Memory B cell (primary cell): ENCODE results near the gene LGALS13.

Source experiments
- ATAC-seq: fragments of 150-1000 bp; cut with Tn5 transposase; 2 replicates; pipeline ENCODE4 v1.10.0; 2021; ENCODE audit warnings: low read depth, mild to moderate bottlenecking, moderate library complexity
- DNase-seq, 2 donors: peaks; one replicate each; pipeline ENCODE4 v3.0.0; 2022; ENCODE audit warnings: low spot score in 2 of 2
- H3K27ac Mint-ChIP-seq: one replicate; pipeline ENCODE4 v1.8.0; 2022; ENCODE audit warnings: mild to moderate bottlenecking, moderate library complexity, mixed read lengths
- H3K27me3 Mint-ChIP-seq: one replicate; pipeline ENCODE4 v1.8.0; 2022; ENCODE audit warnings: mixed read lengths
- H3K36me3 Mint-ChIP-seq: one replicate; pipeline ENCODE4 v1.8.0; 2022; ENCODE audit warnings: mild to moderate bottlenecking, mixed read lengths
- H3K4me1 Mint-ChIP-seq: one replicate; pipeline ENCODE4 v1.8.0; 2022; ENCODE audit warnings: mixed read lengths
- H3K4me3 Mint-ChIP-seq: one replicate; pipeline ENCODE4 v1.8.0; 2022; ENCODE audit warnings: mild to moderate bottlenecking, moderate library complexity, mixed read lengths
- H3K9me3 Mint-ChIP-seq: one replicate; pipeline ENCODE4 v1.8.0; 2022; ENCODE audit warnings: mixed read lengths

Gene LGALS13

DNA sequence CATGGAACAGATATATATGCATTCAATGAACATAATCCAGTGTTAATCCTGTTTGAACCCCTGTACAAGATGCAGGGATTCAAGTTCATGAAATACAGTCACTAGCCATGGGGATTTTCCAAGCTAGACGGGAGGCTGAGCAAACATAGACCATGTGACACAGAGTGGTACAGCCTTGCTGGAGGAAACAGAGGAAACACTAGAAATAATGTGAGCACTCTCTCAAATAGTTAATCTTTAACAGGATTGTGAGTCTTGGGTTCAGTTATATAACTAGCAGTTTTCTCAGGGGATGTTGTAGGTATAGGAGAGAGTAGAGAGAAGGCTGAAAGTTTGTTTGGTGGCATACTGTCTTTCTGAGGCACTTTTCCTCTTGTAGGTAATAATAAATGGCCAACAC lies 39.4 kb downstream of the LGALS13 start:
- ATAC-seq: no peak
- Mint-ChIP-seq H3K27me3 (peaks cover 35% of the 10 kb centered on the region), H3K4me1 (no peaks in the 10 kb centered on the region), H3K4me3 (no peak overlapping the region), H3K27ac (no peak overlapping the region), H3K36me3 (no peaks in the 10 kb centered on the region), H3K9me3 (no peaks in the 10 kb centered on the region)
- DNase-seq: no peak

- no peak overlapping the region for H3K27ac Mint-ChIP-seq
- no peak overlapping the region for H3K4me3 Mint-ChIP-seq
- no peaks in the 10 kb centered on the region for H3K9me3 Mint-ChIP-seq
- H3K4me1 Mint-ChIP-seq: no peaks in the 10 kb centered on the region
- H3K27me3 Mint-ChIP-seq: peaks cover 30% of the 10 kb centered on the region
- ATAC-seq (no peak), DNase-seq (no peak)
- H3K36me3 Mint-ChIP-seq: no peaks in the 10 kb centered on the region
These were observed 41.3 kb downstream of the LGALS13 start for GRCh38 chr19:39643591-39643990.

DNA sequence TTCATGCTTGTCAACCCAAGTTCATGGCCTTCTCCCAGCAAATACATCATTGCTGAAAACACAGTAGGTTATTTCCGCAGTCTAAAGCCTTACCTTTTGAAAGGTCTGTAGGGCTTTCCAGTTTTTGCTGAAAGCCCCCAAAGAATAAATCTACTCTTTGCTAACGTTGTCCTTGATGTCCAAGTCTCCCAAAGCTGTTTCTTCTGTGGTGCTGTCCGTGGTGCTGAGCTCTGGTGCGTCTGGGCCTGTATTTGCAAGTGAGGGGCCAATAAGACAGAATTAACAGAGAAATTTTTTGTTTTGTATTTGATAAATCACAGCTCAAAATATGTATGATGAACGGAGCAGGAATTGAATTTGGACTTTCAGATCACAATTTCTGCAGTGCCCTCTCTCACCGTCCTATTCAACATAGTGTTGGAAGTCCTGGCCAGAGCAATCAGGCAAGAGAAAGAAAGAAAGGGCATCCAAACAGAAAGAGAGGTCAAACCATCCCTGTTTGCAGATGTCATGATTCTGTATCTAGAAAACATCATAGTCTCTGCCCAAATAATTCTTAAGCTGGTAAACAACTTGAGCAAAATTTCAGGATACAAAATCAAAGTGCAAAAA lies 43.6 kb downstream of the LGALS13 start:
- ATAC-seq: no peak
- peaks cover 29% of the 10 kb centered on the region for H3K27me3 Mint-ChIP-seq
- no peak overlapping the region for H3K4me3 Mint-ChIP-seq
- no peaks in the 10 kb centered on the region for H3K4me1 Mint-ChIP-seq
- H3K9me3 Mint-ChIP-seq: peaks cover 3% of the 10 kb centered on the region
- H3K27ac Mint-ChIP-seq: no peak overlapping the region
- DNase-seq: no peak
- no peaks in the 10 kb centered on the region for H3K36me3 Mint-ChIP-seq

DNA sequence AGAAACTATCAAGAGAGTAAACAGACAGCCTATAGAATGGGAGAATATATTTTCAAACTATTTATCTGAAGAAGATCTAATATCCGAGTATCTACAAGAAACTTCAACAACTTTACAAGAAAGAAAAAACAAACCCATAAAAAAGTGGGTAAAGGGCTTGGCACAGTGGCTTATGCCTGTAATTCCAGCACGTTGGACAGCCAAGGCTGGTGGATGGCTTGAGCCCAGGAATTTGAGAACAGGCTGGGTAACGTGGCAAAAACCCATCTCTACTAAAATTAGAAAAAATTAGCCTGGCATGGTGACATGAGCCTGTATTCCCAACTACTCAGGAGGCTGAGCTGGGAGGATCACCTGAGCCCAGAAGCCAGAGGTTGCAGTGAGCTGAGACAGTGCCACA lies 45.6 kb downstream of the LGALS13 start:
- no peak overlapping the region for H3K4me3 Mint-ChIP-seq
- DNase-seq (no peak), ATAC-seq (no peak)
- no peaks in the 10 kb centered on the region for H3K4me1 Mint-ChIP-seq
- no peak overlapping the region for H3K27ac Mint-ChIP-seq
- H3K27me3 Mint-ChIP-seq: peaks cover 30% of the 10 kb centered on the region
- H3K36me3 Mint-ChIP-seq: no peaks in the 10 kb centered on the region
- H3K9me3 Mint-ChIP-seq: peaks cover 3% of the 10 kb centered on the region

DNA sequence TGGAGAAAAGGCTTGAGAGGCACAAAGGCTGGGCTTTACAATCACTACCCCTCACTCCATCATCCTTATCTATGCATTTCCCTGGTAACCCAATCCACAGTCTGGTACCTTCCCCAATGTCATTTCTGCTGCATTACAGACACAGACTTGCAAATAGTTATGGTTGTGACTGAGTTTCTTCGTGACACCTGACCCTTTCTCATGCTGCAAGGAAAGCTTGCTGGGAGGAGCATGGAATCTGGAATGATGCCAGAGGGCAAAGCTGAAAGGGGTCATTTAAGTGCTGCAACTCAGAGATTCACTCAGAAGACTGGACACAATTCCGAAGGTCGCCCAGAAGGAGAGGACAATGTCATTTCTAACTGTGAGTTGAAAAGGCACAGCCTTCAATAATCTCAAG lies 53.3 kb downstream of the LGALS13 start, which contains the start of gene LGALS16:
TSS of gene LGALS16 (plus strand) at position 301 of the 400 bp plus-strand sequence. CDS start at position 350, 49 bp downstream.
- Mint-ChIP-seq H3K4me3 (no peak within 1 kb of the TSS), H3K9me3 (no peaks in the 10 kb centered on the region), H3K27ac (no peak within 1 kb of the TSS), H3K36me3 (no peaks in the 10 kb centered on the region), H3K4me1 (no peaks in the 10 kb centered on the region), H3K27me3 (peaks cover 20% of the 10 kb centered on the region)
- DNase-seq (no peak), ATAC-seq (no peak)
